Brain microvascular endothelial cell (primary cell): Measurements from ENCODE around the gene DPYD.

Source experiments
- DNase-seq: peaks from one replicate; pipeline ENCODE4 v3.0.0-alpha.2; 2020
- H3K27ac ChIP-seq: fragments of 250-450 bp; sonication (Bioruptor Pico); 2 replicates; pipeline ENCODE4 v1.5.1; 2020; ENCODE audit warnings: mild to moderate bottlenecking, moderate library complexity
- H3K27me3 ChIP-seq: fragments of 250-450 bp; sonication (Bioruptor Pico); replicated peaks from 2 replicates; pipeline ENCODE4 v1.5.1; 2020; ENCODE audit warnings: mild to moderate bottlenecking
- H3K36me3 ChIP-seq: fragments of 250-450 bp; sonication (Bioruptor Pico); replicated peaks from 2 replicates; pipeline ENCODE4 v1.5.1; 2020; ENCODE audit warnings: mild to moderate bottlenecking
- H3K4me3 ChIP-seq: 2 replicates; pipeline ENCODE4 v1.5.1; 2011; ENCODE audit warnings: low read depth, mild to moderate bottlenecking, control low read depth, low read length, moderate library complexity
- CTCF ChIP-seq: IDR thresholded peaks from 2 replicates; pipeline ENCODE4 v1.5.1; 2011; ENCODE audit warnings: low read depth, mild to moderate bottlenecking, moderate library complexity, low read length, control low read depth, inconsistent platforms; ENCODE audit errors: missing control alignments
- in situ Hi-C: cut with HindIII; loops from 2 replicates; pipeline ENCODE4 v1.10.0; 2017; ENCODE audit warnings: low sequenced_read_pairs, low pct_ligation_motif_present

The DPYD gene

GRCh38 chr1:97593192-97593591 is 327.6 kb downstream of the DPYD start:
- no peak for DNase-seq
- Histone ChIP-seq H3K27me3 (no peaks in the 10 kb centered on the region), H3K36me3 (no peaks in the 10 kb centered on the region), H3K4me3 (no peak overlapping the region), H3K27ac (no peak overlapping the region)
- TF ChIP-seq CTCF = no peak
- in situ Hi-C loops = no loop called here

- Histone ChIP-seq H3K27me3 (no peaks in the 10 kb centered on the region), H3K4me3 (no peak overlapping the region), H3K36me3 (no peaks in the 10 kb centered on the region), H3K27ac (no peak overlapping the region)
- in situ Hi-C loops = no loop called here
- TF ChIP-seq CTCF = no peak
- DNase-seq = no peak
Measured at GRCh38 chr1:97588772-97589171, 332.1 kb downstream of the DPYD start.

GRCh38 chr1:97581614-97582051 is 339.2 kb downstream of the DPYD start:
- no peak overlapping the region for H3K27ac ChIP-seq
- in situ Hi-C loops = no loop called here
- DNase-seq = peak; percentile 7
- TF ChIP-seq CTCF = no peak
- H3K36me3 ChIP-seq = no peaks in the 10 kb centered on the region
- H3K4me3 ChIP-seq = no peak overlapping the region
- no peaks in the 10 kb centered on the region for H3K27me3 ChIP-seq

- Histone ChIP-seq H3K4me3 (no peak overlapping the region), H3K27me3 (no peaks in the 10 kb centered on the region), H3K27ac (no peak overlapping the region), H3K36me3 (no peaks in the 10 kb centered on the region)
- DNase-seq = no peak
- TF ChIP-seq CTCF = no peak
- in situ Hi-C loops = no loop called here
Measured at GRCh38 chr1:97577613-97578012, 343.2 kb downstream of the DPYD start.

GRCh38 chr1:97573553-97573952 is 347.3 kb downstream of the DPYD start:
- TF ChIP-seq CTCF = no peak
- no peak for DNase-seq
- in situ Hi-C loops = no loop called here
- Histone ChIP-seq H3K36me3 (no peaks in the 10 kb centered on the region), H3K27ac (no peak overlapping the region), H3K4me3 (no peak overlapping the region), H3K27me3 (no peaks in the 10 kb centered on the region)

- in situ Hi-C loops = no loop called here
- no peaks in the 10 kb centered on the region for H3K36me3 ChIP-seq
- DNase-seq = no peak
- H3K27me3 ChIP-seq = no peaks in the 10 kb centered on the region
- no peak overlapping the region for H3K27ac ChIP-seq
- H3K4me3 ChIP-seq = no peak overlapping the region
- no peak for TF ChIP-seq CTCF
Measured at GRCh38 chr1:97572561-97572960, 348.3 kb downstream of the DPYD start.
